ENCODE data around the gene SHB. TPM values are rescaled to one million over a fixed set of nuclear protein-coding genes. Genes with fewer than 3 reads are reported as not detected.

The SHB gene
- total and polyA plus RNA-seq, 2 of the 8 experiments (the other 6 are each of a cell fraction or from before 2014, with no cell fraction given) = 4.1 to 12.6 TPM

GRCh38 chr9:38083858-38084555 is 15.0 kb upstream of the SHB start:
- no peak for DNase-seq (ENCODE audit: low read depth in 1 of 2, low spot score in 2 of 2)
- Histone ChIP-seq H3K23me2 (ENCODE audit: low read depth, low read length) (no peaks in the 10 kb centered on the region), H2BK5ac (ENCODE audit: low read depth, low read length) (no peak overlapping the region), H2BK20ac (ENCODE audit: low read length) (no peak overlapping the region), H3K79me1 (ENCODE audit: low read depth, low read length) (no peaks in the 10 kb centered on the region), H3K4me2 (ENCODE audit: insufficient read depth in 1 of 2, low read depth in 2 of 2, low read length in 2 of 2) (no peak overlapping the region), H3K36me3 (ENCODE audit: control insufficient read depth in 2 of 4, insufficient read depth in 4 of 4, low read length in 3 of 4) (no peaks in the 10 kb centered on the region), H3K23ac (ENCODE audit: insufficient read length) (no peak overlapping the region), H3K79me2 (ENCODE audit: control insufficient read depth in 1 of 2, insufficient read depth in 2 of 2, low read length in 2 of 2) (no peaks in the 10 kb centered on the region), H3K4ac (replicated peaks; ENCODE audit: insufficient read length, low read depth, low read length) (no peak overlapping the region), H4K5ac (ENCODE audit: insufficient read length, low read depth, low read length) (no peak overlapping the region), H2AFZ (ENCODE audit: low read length) (no peak overlapping the region), H3K18ac (ENCODE audit: extremely low read depth, low read length) (no peak overlapping the region; the same call in 1 of the 2 replicates), H2BK120ac (replicated peaks; ENCODE audit: low read depth, low read length) (no peak overlapping the region), H4K91ac (replicated peaks; ENCODE audit: insufficient read length, low read length) (no peak overlapping the region), H2AK5ac (ENCODE audit: low read depth, low read length) (no peak overlapping the region), H4K8ac (ENCODE audit: extremely low read depth, insufficient read depth, low read length) (no peak overlapping the region), H2BK15ac (ENCODE audit: low read length) (no peak overlapping the region), H3K9ac (replicated peaks in 1 of 4; ENCODE audit: extremely low read depth in 1 of 4, low read depth in 3 of 4, low read length in 3 of 4) (no peak overlapping the region), H3K27ac (ENCODE audit: low read depth, low read length) (no peak overlapping the region), H3K14ac (ENCODE audit: insufficient read length) (no peak overlapping the region), H3K56ac (replicated peaks; ENCODE audit: insufficient read length, low read depth, low read length) (no peak overlapping the region), H3K4me3 (ENCODE audit: extremely low read depth in 1 of 4, insufficient read depth in 2 of 4, low read depth in 3 of 4, low read length in 4 of 4) (no peak overlapping the region), H2BK12ac (ENCODE audit: low read depth, low read length) (no peak overlapping the region), H3K9me3 (ENCODE audit: insufficient read depth in 2 of 2, low read depth in 1 of 2, low read length in 1 of 2) (no peaks in the 10 kb centered on the region), H4K20me1 (replicated peaks in 1 of 2; ENCODE audit: control insufficient read depth in 1 of 2, insufficient read depth in 2 of 2, low read length in 2 of 2) (no peaks in the 10 kb centered on the region), H3K4me1 (replicated peaks in 1 of 4; ENCODE audit: control insufficient read depth in 3 of 4, insufficient read depth in 4 of 4, low read length in 3 of 4) (peaks cover 0 to 3% (median 0%) of the 10 kb centered on the region in 4 experiments; a peak in 3 of 7 replicates), H3K27me3 (replicated peaks in 1 of 4; ENCODE audit: control insufficient read depth in 3 of 4, extremely low read depth in 1 of 4, insufficient read depth in 3 of 4, low read length in 3 of 4) (no peaks in the 10 kb centered on the region; a peak in 1 of 7 replicates)
- CTCF ChIA-PET (ENCODE audit: partially characterized antibody) = interaction anchor here (0.9 to 5.8 kb wide), 7 partner anchors 10 to 277 kb away, joined by 3 to 59 read pairs (median 7); no protein-coding TSS in a partner anchor
- WGBS, 2 experiments (ENCODE audit: extremely low coverage in 1 of 2, insufficient coverage in 1 of 2, insufficient read length in 1 of 2, insufficient replicate concordance in 2 of 2, low coverage in 1 of 2, low lambda C conversion rate in 2 of 2, missing lambda C conversion rate in 1 of 2) = 85% methylated on average over 10 of the region's 10 CpGs; no CpG with 5 or more reads in 1 of the 2 experiments
- no peak for FAIRE-seq
- POLR2A ChIA-PET (ENCODE audit: partially characterized antibody) = no interaction called here
- TF ChIP-seq MAX (IDR thresholded peaks at IDR 0.05) (no peak), ZNF274 (IDR thresholded peaks at IDR 0.05; ENCODE audit: borderline replicate concordance, extremely low read depth, low read length) (no peak), CHD1 (IDR thresholded peaks at IDR 0.05; ENCODE audit: low read depth, low read length) (no peak), RBBP5 (IDR thresholded peaks at IDR 0.05; ENCODE audit: borderline replicate concordance, low read depth, low read length) (no peak)
